HFFc6 (cell line): Measurements from ENCODE around the gene ARHGEF38. TPM values are rescaled to one million over a fixed set of nuclear protein-coding genes. Genes with fewer than 3 reads are reported as not detected.
"Not testable (repeated sequence)": the region's sequence is repeated elsewhere in the genome, so short reads cannot be mapped to it uniquely, and the experiment has no call there.

ENCODE experiments used
- DNase-seq: peaks from one replicate; pipeline ENCODE4 v3.0.0-alpha.2; 2018
- H3K27ac Mint-ChIP-seq: 2 replicates; pipeline ENCODE4 v1.8.0; 2020; ENCODE audit warnings: mild to moderate bottlenecking, mixed read lengths
- H3K27me3 Mint-ChIP-seq: 2 replicates; pipeline ENCODE4 v1.8.0; 2021; ENCODE audit warnings: mild to moderate bottlenecking, moderate library complexity, mixed read lengths; ENCODE audit not compliant: insufficient read depth
- H3K36me3 Mint-ChIP-seq: 2 replicates; pipeline ENCODE4 v1.8.0; 2021; ENCODE audit warnings: low read depth, mixed read lengths
- H3K4me1 Mint-ChIP-seq: 2 replicates; pipeline ENCODE4 v1.8.0; 2020; ENCODE audit warnings: low read depth, mixed read lengths
- H3K4me3 Mint-ChIP-seq: 2 replicates; pipeline ENCODE4 v1.8.0; 2020; ENCODE audit warnings: mild to moderate bottlenecking, moderate library complexity, mixed read lengths
- H3K9me3 Mint-ChIP-seq: 2 replicates; pipeline ENCODE4 v1.8.0; 2020; ENCODE audit warnings: mild to moderate bottlenecking, mixed read lengths
- CTCF ChIP-seq: fragments of 200-600 bp; sonication (generic); IDR thresholded peaks from 2 replicates; pipeline ENCODE4 v1.5.0; 2021; ENCODE audit warnings: antibody characterized with exemption, mild to moderate bottlenecking
- total RNA-seq, 6 experiments: library from RNA; stranded (reverse); fragmentation: NEBNext Ultra II Directional; extraction: Animal tissue kit (Norgen Biotek cat#: 25700); gene quantifications; 2 replicates in 1 of 6; 3 replicates in 5 of 6; pipeline ENCODE4 v1.2.3, GENCODE V29; 2021

ARHGEF38 gene
- total RNA-seq, 6 experiments from 2014 or later = not detected

- no peak overlapping the region for H3K4me3 Mint-ChIP-seq
- no peaks in the 10 kb centered on the region for H3K27me3 Mint-ChIP-seq
- no peaks in the 10 kb centered on the region for H3K9me3 Mint-ChIP-seq
- peaks cover 34% of the 10 kb centered on the region for H3K4me1 Mint-ChIP-seq
- DNase-seq = no peak
- no peak overlapping the region for H3K27ac Mint-ChIP-seq
- no peak for TF ChIP-seq CTCF
- no peaks in the 10 kb centered on the region for H3K36me3 Mint-ChIP-seq
These were observed 162.5 kb downstream of the ARHGEF38 start for GRCh38 chr4:105714932-105715331.

- no peaks in the 10 kb centered on the region for H3K9me3 Mint-ChIP-seq
- H3K27ac Mint-ChIP-seq = no peak overlapping the region
- no peaks in the 10 kb centered on the region for H3K27me3 Mint-ChIP-seq
- TF ChIP-seq CTCF = peak; percentile 73; the same call in 1 of the 2 replicates
- H3K36me3 Mint-ChIP-seq = no peaks in the 10 kb centered on the region
- no peak overlapping the region for H3K4me3 Mint-ChIP-seq
- DNase-seq = peak; percentile 23
- peaks cover 30% of the 10 kb centered on the region for H3K4me1 Mint-ChIP-seq
These were observed 163.4 kb downstream of the ARHGEF38 start for GRCh38 chr4:105715692-105716278.

- Mint-ChIP-seq H3K4me3 (no peak overlapping the region), H3K9me3 (no peaks in the 10 kb centered on the region), H3K27me3 (no peaks in the 10 kb centered on the region), H3K4me1 (peaks cover 7% of the 10 kb centered on the region), H3K27ac (no peak overlapping the region), H3K36me3 (no peaks in the 10 kb centered on the region)
- no peak for DNase-seq
- no peak for TF ChIP-seq CTCF
These were observed 166.8 kb downstream of the ARHGEF38 start for GRCh38 chr4:105719204-105719603.

- no peak overlapping the region for H3K27ac Mint-ChIP-seq
- DNase-seq = no peak
- peaks cover 12% of the 10 kb centered on the region for H3K9me3 Mint-ChIP-seq
- no peaks in the 10 kb centered on the region for H3K27me3 Mint-ChIP-seq
- no peaks in the 10 kb centered on the region for H3K4me1 Mint-ChIP-seq
- TF ChIP-seq CTCF = no peak
- H3K4me3 Mint-ChIP-seq = no peak overlapping the region
- peaks cover 19% of the 10 kb centered on the region for H3K36me3 Mint-ChIP-seq
These were observed 173.2 kb downstream of the ARHGEF38 start for GRCh38 chr4:105725623-105726022.

GRCh38 chr4:105729895-105730294 is 177.5 kb downstream of the ARHGEF38 start:
- not testable (repeated sequence) for H3K4me1 Mint-ChIP-seq, H3K4me3 Mint-ChIP-seq, H3K27me3 Mint-ChIP-seq, H3K27ac Mint-ChIP-seq, DNase-seq
- H3K36me3 Mint-ChIP-seq = peaks cover 55% of the 10 kb centered on the region
- H3K9me3 Mint-ChIP-seq = peaks cover 29% of the 10 kb centered on the region

Other genes starting within 250 kb of the ARHGEF38 start
- 10 to 100 TPM; 51.8 to 72.9 (median 59.8) TPM for gene PPA2, start 78.6 kb upstream of the ARHGEF38 start, total RNA-seq
- gene INTS12, start 156.1 kb downstream of the ARHGEF38 start, total RNA-seq = 10 to 100 TPM; 22.1 to 25.1 (median 23.4) TPM
- gene GSTCD, start 156.2 kb downstream of the ARHGEF38 start, total RNA-seq = 10 to 100 TPM in 3 of 6 experiments, 1 to 10 TPM in 3; 5.8 to 12.3 (median 9.7) TPM